ENCODE results near the gene AKAP8. TPM values are rescaled to one million over a fixed set of nuclear protein-coding genes. Genes with fewer than 3 reads are reported as not detected.

Gene AKAP8
- total and polyA plus RNA-seq, 9 of the 15 experiments (the other 6 are each of a cell fraction or from before 2014, with no cell fraction given), result 3.4 to 56.5 (median 15.0) TPM

DNA sequence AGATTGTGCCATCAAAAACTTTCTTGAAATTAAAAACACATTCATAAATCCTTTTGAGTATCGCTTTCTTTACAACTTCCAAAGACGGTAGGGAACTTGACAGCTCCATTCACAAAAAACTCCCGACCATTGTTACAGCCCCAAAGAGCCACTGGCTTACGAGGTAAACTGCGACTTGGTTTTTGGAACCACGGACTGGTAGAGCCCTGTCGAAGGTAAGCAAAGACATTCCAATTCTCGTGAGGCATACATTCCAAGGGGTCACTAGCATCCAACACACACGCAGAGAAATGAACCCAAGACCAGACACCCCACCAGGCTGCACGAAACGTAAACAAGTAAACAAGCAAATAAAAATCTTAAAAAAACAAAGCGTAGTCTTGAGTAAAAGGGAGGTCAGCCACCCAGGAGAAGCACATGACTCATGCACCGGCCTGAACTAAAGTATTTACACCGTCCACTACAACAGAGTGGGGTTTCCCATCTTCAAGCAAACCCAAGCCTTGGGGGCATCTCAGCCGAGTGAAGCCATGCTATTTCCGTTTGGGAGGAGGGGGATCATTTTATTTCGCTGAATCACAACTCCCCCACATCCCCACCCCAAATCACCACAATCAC is 48.7 kb downstream of the AKAP8 start (continued):
- no peak for TF ChIP-seq ZNF551 (CRISPR knock-in tag; IDR thresholded peaks at IDR 0.05)
- no peak for TF ChIP-seq ZBTB8A (IDR thresholded peaks at IDR 0.05; ENCODE audit: partially characterized antibody)
- TF ChIP-seq RBFOX2 (IDR thresholded peaks at IDR 0.05; ENCODE audit: low read depth, low read length), result no peak
- TF ChIP-seq, protein P1, sequence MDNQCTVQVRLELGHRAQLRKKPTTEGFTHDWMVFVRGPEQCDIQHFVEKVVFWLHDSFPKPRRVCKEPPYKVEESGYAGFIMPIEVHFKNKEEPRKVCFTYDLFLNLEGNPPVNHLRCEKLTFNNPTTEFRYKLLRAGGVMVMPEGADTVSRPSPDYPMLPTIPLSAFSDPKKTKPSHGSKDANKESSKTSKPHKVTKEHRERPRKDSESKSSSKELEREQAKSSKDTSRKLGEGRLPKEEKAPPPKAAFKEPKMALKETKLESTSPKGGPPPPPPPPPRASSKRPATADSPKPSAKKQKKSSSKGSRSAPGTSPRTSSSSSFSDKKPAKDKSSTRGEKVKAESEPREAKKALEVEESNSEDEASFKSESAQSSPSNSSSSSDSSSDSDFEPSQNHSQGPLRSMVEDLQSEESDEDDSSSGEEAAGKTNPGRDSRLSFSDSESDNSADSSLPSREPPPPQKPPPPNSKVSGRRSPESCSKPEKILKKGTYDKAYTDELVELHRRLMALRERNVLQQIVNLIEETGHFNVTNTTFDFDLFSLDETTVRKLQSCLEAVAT (IDR thresholded peaks at IDR 0.05), result 0 out of 4 replicates have a peak, but pooled peaks of 1 of the 2 experiments have one; percentile 34
- no peak for TF ChIP-seq ZSCAN32 (CRISPR knock-in tag; IDR thresholded peaks at IDR 0.05)
- TF ChIP-seq, protein P2, sequence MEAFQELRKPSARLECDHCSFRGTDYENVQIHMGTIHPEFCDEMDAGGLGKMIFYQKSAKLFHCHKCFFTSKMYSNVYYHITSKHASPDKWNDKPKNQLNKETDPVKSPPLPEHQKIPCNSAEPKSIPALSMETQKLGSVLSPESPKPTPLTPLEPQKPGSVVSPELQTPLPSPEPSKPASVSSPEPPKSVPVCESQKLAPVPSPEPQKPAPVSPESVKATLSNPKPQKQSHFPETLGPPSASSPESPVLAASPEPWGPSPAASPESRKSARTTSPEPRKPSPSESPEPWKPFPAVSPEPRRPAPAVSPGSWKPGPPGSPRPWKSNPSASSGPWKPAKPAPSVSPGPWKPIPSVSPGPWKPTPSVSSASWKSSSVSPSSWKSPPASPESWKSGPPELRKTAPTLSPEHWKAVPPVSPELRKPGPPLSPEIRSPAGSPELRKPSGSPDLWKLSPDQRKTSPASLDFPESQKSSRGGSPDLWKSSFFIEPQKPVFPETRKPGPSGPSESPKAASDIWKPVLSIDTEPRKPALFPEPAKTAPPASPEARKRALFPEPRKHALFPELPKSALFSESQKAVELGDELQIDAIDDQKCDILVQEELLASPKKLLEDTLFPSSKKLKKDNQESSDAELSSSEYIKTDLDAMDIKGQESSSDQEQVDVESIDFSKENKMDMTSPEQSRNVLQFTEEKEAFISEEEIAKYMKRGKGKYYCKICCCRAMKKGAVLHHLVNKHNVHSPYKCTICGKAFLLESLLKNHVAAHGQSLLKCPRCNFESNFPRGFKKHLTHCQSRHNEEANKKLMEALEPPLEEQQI (IDR thresholded peaks at IDR 0.05), result no peak
- no peak for TF ChIP-seq POLR3G (IDR thresholded peaks at IDR 0.05; ENCODE audit: extremely low read depth, insufficient read length, insufficient replicate concordance)
- TF ChIP-seq SMC3 (conservative IDR thresholded peaks at IDR 0.05; ENCODE audit: insufficient read depth, low read depth, low read length), result no peak
- no peak for TF ChIP-seq LARP7 (IDR thresholded peaks at IDR 0.05)
- TF ChIP-seq, protein P3, sequence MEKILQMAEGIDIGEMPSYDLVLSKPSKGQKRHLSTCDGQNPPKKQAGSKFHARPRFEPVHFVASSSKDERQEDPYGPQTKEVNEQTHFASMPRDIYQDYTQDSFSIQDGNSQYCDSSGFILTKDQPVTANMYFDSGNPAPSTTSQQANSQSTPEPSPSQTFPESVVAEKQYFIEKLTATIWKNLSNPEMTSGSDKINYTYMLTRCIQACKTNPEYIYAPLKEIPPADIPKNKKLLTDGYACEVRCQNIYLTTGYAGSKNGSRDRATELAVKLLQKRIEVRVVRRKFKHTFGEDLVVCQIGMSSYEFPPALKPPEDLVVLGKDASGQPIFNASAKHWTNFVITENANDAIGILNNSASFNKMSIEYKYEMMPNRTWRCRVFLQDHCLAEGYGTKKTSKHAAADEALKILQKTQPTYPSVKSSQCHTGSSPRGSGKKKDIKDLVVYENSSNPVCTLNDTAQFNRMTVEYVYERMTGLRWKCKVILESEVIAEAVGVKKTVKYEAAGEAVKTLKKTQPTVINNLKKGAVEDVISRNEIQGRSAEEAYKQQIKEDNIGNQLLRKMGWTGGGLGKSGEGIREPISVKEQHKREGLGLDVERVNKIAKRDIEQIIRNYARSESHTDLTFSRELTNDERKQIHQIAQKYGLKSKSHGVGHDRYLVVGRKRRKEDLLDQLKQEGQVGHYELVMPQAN (IDR thresholded peaks at IDR 0.05; ENCODE audit: borderline replicate concordance), result 0 out of 2 replicates have a peak, but pooled peaks have one; percentile 48
- TF ChIP-seq, protein P4, sequence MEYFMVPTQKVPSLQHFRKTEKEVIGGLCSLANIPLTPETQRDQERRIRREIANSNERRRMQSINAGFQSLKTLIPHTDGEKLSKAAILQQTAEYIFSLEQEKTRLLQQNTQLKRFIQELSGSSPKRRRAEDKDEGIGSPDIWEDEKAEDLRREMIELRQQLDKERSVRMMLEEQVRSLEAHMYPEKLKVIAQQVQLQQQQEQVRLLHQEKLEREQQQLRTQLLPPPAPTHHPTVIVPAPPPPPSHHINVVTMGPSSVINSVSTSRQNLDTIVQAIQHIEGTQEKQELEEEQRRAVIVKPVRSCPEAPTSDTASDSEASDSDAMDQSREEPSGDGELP (CRISPR knock-in tag; IDR thresholded peaks at IDR 0.05; ENCODE audit: borderline replicate concordance), result no peak
- TF ChIP-seq ZFPM2 (CRISPR knock-in tag; IDR thresholded peaks at IDR 0.05), result no peak
- TF ChIP-seq ZNF408 (CRISPR knock-in tag; IDR thresholded peaks at IDR 0.05; ENCODE audit: low read depth), result no peak
- TF ChIP-seq ZNF282 (CRISPR knock-in tag; IDR thresholded peaks at IDR 0.05), result no peak
- TF ChIP-seq, protein P5, sequence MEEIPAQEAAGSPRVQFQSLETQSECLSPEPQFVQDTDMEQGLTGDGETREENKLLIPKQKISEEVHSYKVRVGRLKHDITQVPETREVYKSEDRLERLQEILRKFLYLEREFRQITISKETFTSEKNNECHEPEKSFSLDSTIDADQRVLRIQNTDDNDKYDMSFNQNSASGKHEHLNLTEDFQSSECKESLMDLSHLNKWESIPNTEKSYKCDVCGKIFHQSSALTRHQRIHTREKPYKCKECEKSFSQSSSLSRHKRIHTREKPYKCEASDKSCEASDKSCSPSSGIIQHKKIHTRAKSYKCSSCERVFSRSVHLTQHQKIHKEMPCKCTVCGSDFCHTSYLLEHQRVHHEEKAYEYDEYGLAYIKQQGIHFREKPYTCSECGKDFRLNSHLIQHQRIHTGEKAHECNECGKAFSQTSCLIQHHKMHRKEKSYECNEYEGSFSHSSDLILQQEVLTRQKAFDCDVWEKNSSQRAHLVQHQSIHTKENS (CRISPR knock-in tag; IDR thresholded peaks at IDR 0.05), result no peak
- TF ChIP-seq ESRRB (CRISPR knock-in tag; IDR thresholded peaks at IDR 0.05; ENCODE audit: borderline replicate concordance), result no peak
- TF ChIP-seq, protein P6, sequence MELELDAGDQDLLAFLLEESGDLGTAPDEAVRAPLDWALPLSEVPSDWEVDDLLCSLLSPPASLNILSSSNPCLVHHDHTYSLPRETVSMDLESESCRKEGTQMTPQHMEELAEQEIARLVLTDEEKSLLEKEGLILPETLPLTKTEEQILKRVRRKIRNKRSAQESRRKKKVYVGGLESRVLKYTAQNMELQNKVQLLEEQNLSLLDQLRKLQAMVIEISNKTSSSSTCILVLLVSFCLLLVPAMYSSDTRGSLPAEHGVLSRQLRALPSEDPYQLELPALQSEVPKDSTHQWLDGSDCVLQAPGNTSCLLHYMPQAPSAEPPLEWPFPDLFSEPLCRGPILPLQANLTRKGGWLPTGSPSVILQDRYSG (tag; conservative IDR thresholded peaks at IDR 0.05; ENCODE audit: low read depth), result no peak
- TF ChIP-seq ETV5 (CRISPR knock-in tag; IDR thresholded peaks at IDR 0.05; ENCODE audit: low read depth), result no peak
- peak; percentile 23; the same call in 1 of the 2 replicates for TF ChIP-seq NFE2 (IDR thresholded peaks at IDR 0.05; ENCODE audit: low read depth)
